ENCODE measurements around the gene LDLR.
"Not testable (repeated sequence)": the region's sequence is repeated elsewhere in the genome, so short reads cannot be mapped to it uniquely, and the experiment has no call there.

Gene LDLR

DNA sequence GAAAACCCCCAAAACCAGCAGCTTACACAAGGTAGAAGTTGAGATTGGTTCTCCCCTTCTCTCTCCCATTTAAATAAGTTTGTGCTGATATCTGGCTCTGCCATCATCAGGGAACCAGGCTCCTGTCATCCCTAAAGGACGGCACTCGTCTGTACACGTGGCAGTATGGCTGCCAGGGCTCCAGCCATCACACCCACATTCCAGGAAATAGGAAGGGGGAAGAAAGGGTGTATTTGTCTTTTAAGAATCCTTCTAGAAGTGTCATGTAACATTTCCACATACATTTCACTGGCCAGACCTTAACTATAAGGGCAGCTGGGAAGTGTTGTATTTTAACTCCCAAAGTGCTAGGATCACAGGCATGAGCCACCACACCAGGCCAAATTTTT, 56.3 kb downstream of the LDLR start:
- no peak for DNase-seq

DNA sequence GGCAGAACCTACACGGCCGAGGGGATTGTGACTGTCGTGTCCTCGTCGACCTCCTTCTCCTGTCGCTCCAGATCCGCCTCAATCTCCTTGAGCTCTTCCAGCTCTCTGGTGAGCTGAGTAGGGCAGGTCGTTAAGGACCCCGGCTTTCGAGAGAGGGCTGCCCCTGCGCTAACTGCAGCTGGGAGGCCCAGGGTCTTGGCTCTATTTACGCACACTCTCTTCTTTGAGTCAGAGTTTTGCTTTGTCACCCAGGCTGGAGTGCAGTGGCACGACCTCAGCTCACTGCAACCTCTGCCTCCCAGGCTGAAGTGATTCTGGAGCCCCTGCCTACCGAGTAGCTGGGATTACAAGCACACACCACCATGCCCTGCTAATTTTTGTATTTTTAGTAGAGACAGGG, 58.7 kb downstream of the LDLR start:
- DNase-seq, result no peak

DNA sequence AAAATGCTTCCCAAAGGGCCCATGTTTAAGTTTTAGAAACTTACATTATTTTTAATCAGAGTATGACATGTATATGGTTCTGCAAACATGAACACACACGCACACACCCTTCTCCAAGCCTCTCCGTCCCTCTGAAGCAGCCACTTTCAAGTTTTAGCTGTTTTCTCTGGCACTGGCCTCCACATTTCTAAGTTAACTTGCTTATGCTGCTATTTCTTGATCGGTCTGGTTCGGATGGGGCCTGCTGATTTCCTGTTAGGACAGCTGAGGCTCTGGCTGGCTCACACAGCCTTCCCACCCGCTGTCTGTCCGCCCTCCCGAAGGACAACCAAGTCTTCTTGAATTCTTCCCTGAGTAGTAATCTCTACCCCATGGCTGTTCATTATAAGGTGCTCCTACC, 61.9 kb downstream of the LDLR start:
- no peak for DNase-seq

DNA sequence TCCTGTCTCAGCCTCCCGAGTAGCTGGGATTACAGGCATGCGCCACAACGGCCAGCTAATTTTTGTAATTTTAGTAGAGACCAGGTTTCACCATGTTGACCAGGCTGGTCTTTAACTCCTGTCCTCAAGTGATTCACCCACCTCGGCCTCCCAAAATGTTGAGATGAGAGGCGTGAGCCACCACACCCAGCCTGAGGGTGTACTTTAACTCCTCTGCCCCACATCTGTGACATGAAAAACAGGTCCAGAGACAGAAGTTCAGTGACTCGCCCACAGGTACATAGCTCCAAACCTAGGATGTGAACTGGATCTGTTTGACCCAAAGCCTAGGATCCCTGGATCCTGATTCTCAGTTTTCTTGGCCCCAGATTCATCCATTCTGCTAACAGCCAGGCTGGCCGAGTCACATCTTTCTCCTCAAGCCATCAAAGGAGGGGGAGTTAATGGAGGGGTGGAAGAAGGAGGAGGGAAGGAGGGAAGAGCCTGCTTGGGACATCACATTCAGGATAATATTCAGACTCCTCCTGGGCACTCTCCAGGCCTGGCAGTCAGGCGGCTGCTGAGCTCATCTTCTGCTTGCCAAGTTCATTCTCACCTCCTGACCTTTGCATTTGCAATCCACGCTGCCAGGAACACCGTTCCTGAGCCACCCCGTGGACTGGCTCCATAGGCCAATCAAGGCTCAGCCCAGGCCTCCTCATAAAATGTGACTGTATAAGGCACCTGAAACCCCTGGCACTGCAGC, 63.2 kb downstream of the LDLR start:
- DNase-seq, result no peak

DNA sequence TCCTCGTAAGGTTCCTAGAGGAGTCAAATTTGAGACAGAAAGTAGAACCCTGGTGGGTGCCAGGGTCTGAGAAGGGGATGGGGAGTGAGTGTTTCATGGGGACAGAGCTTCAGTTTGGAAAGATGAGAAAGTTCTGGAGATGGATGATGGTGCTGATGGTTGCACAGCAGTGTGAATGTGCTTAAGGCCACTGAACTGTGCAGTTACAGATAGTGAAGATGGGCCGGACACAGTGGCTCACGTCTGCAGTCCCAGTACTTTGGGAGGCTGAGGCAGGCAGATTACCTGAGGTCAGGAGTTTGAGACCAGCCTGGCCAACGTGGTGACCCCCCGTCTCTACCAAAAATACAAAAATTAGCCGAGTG, 65.4 kb downstream of the LDLR start:
- no peak for DNase-seq

DNA sequence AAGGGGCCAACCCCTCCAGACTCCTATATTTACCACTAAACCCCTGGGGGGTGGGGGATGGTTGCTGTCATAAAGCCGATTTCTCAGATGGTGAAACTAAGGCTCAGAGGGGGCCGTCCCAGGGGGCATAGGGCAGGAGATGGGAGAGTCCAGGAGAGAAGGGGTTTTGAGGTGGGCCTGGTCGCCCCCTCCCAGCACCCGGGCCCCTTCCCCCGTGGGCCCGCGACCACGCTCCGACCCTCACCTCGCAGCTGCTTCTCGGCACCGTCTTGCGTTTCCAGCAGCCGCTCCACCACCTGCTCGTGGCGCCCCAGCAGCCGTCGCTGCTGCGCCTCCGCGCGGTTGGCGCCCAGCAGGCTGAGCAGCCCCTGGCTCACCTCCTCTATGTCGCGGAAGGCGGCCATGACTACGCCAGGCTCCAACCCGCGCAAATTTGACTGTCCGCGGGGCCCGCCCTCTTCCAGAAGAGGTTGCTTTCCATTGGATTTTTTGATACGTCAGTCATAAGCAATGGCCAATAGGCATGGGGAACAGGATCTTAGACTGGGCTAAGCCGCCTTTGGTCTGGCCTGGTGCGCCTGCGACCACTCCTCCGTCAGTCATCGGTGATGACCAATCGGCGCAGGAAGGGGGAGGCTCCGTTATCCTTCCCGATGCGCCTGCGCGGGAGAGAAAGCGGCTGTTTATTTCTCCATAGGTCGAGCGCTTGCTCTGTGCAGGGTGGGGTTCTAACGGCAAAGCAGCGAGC, 66.3 kb downstream of the LDLR start, which contains the start of gene SPC24:
TSS of gene SPC24 (minus strand) at position 410 of the 748 bp plus-strand sequence. CDS start at position 404, 6 bp downstream.
- peak; percentile 94 for DNase-seq

DNA sequence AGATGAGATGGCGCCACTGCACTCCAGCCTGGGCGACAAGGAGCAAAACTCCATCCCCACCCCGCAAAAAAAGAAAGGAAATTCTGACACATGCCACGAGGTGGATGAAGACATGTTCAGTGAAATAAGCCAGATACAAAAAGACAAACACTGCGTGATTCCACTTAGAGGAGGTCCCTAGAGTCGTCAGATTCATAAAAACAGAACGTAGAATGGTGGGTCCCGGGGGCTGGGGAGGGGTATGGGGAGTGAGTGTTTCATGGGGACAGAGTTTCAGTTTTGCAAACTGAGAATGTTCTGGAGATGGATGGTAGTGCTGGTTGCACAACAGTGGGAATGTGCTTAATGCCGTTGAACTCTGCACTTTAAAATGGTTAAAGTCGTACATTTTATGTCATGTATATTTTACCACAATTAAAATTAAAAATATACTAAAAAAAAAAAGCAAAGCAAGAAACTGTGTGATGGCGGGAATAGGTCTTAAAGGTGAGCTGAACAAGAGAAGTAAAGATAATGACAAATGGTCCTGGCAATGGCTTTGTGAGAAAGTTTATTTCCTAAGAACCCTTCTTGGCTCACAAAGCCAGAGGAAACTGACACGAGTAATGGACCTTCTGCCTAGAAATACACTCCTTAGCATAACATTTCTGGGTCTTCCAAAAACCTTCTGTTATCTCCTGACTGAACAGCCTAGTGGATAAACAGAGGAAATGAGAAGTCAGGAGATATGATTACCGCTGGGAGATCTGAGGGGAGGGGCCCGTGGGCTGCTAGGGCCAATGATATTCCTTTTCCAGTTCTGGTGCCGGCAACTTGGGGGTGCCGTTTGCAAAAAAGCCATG, 70.6 kb downstream of the LDLR start:
- no peak for DNase-seq

DNA sequence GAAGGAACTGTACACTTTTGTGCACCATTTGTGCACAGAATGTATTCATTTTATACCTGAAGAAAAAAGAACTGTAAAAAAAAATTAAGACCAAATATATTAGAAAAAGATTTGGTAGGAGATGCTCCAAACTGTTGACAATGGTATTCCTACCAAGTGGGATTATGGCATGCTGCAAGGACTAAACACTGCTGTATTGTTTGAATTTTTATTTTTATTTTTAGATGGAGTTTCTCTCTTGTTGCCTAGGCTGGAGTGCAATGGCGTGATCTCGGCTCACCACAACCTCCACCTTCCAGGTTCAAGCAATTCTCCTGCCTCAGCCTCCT, 71.1 kb downstream of the LDLR start:
- not testable (repeated sequence) for DNase-seq

DNA sequence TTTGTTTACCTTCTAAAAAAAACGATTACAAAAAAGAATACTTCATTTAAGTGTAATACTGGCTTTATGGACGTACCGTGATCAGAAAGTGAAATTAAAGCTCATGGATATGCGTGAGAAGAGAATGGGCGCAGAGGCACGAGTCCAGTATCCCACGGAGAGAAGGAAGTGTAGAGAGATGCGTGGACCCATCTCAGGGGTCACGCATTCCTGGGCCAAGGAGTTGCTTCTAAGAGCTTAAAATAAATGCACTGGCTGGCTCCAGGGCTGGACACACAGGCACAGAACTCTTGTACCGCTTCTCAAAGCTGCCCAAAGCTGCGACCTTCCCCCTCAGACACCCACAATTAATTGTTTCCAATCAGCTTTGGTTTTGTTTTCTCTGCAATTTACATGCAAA, 75.0 kb downstream of the LDLR start:
- DNase-seq, result no peak

DNA sequence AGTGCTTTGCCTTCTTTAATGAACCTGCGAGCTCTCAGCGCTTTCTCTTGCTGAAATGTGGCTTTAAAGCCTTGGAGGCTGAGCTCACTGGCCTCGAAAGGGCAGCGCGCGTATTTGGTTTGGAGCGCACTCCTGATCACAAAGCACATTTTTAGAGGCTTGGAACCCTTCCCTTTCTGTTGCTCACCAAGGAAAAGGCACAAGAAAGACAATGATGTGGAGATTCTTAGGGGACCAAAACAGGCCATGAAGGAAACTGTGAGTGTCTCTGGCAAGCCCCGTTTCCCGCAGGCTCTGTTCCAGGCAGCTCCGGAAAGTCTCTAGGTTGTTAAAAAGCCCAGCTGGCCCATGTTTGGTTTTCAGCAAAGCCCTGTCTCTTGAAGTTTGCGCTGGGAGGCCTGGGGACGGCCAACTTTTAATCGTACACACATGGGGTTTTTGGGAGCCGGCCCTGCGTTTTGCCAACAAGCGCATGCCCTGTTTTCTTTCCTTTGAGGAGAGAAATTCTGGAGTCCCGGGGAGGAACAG, 75.7 kb downstream of the LDLR start:
- DNase-seq, result no peak

DNA sequence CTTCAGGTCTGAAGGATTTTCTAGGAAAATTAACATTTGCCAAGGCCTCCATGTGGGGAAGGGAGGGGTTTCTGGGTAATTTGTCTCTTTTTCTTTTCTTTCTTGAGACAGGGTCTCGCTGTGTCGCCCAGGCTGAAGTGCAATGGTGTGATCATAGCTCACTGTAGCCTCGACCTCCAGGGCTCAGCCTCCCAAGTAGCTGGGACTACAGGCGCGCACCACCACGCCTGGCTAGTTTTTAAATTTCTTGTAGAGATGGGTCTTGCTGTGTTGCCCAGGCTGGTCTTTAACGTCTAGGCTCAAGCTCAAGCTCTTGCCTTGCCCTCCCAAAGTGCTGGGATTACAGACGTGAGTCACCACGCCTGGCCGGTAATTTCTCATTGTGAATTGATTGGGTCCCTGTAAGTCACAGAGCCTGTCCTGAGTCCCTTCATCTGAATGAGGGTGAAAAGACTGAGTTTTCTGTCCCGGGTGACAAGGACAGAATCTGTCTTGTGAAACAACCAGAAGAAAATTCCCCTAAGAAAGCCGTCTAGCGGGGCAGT, 76.3 kb downstream of the LDLR start:
- DNase-seq, result no peak

DNA sequence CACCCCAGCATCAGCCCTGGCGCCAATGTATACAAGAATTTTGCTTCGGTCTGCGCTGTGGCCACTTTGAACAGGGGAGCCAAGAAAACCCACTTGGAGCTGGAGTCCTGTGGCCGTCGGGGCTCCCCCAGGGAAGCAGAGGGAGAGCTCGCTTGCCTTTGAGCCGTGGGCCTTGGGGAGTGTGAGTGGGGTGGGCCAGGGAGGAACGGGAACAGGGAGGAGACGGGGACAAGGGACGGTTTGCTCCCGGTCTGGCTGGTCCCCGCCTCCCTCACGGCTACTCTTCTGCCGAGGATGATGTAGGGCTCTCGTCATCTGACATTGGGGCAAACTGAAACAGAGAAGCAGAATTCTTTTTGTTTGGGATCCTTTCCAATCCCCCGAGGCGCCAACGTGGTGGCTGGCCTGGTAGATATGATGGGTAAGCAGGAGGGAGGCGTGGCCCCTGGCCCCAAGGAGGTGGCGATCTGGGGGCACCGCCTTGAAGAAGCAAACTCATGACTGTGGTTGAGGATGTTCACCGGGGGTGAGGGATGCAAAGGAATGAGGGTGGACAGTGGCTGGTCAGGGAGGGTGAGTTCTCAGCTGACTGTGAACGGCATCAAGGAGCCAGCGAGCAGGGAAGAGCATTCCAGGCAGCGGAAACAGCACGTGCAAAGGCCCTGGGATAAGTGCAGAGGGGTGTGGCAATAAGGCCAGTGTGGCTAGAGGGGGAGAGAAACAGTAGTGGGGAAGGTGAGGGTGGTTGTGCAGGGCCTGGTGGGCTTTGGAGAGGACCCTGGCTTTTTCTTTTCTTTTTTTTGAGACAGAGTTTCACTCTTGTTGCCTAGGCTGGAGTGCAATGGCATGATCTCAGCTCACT, 77.2 kb downstream of the LDLR start:
- DNase-seq, result peak; percentile 30

DNA sequence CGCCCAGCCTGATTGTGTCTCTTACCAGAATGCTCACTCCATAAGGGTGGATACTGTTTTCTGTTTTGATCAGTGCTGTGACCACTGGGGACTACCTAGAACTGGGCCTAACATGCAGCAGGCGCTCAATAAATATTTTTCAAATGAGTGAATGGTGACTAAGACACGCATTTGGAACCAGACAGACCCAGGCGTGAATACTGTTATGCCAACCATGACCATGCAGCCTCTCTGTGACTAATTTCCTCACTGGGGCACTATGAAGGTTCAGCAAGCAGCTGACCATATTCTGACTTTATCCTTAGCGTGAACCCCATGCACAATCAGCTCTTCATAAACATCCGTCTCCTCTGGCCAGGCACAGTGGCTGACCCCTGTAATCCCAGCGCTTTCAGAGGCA, 79.3 kb downstream of the LDLR start:
- DNase-seq, result peak; percentile 77

DNA sequence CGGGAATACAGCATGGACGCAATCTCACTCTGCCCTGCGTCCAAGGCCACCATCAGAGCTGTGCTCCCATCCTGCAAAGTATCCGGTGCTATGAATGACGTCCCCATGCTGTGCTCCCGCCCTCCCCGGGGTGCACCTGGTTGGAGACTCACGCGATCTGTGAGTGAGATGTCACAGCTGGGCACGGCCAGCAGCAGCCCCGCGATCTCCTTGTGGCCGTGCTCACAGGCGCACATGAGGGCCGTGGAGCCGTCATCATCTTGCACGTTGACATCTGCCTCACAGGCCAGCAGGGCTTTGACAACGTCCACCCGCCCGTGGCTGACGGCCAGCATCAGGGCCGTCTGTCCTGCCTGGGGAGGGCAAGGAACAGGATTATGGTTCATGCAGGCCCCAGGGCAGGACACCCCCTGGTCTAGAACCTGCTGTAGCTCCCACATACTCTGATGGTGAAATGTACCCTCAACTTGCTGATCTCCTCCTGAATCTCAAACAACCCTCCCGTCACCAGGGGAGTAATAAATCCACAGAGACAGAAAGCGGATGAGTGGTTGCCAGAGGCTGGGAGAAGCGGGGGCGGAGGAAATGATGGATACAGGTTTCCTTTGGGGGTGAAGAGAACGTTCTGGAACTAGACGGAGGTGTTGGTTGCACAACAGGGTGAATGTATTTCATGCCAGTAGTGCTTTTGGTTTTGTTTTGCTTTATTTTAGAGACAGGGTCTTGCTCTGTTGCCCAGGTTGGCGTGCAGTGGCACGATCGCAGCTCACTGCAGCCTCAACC, 80.8 kb downstream of the LDLR start:
- DNase-seq, result no peak

DNA sequence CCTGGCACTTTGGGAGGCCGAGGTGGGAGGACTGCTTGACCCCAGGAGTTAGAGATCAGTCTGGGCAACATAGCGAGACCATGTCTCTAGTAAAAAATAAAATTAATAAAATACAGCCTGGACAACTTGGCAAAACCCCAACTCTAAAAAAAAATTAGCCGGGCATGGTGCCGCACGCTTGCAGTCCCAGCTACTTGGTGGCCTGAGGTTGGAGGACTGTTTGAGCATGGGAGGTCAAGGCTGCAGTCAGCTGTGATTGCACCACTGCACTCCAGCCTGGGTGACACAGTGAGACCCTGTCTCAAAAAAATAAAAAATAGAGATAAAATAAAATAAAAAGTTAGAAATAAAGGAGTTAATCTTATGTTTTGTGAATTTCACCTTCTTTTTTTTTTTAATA, 81.9 kb downstream of the LDLR start:
- no peak for DNase-seq

DNA sequence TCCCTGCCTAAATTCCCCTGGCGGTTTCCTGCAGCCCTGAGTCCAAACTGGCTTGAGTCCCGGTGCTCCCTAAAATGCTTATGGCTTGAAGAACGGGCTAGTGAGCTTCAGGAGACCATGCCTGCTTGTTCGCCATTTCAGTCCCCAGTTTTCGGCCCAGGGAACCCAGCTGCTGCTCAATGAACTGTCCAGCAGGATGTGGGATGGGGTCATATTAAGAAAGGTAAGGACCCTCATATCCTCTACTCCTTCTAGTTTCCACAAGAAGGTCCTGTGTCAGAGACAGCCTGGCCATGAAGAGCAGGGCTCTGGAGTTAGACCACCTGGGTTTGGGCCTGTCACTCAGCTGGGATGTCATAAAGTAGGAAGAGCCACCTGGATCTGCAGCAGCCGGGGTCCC, 83.3 kb downstream of the LDLR start:
- no peak for DNase-seq

DNA sequence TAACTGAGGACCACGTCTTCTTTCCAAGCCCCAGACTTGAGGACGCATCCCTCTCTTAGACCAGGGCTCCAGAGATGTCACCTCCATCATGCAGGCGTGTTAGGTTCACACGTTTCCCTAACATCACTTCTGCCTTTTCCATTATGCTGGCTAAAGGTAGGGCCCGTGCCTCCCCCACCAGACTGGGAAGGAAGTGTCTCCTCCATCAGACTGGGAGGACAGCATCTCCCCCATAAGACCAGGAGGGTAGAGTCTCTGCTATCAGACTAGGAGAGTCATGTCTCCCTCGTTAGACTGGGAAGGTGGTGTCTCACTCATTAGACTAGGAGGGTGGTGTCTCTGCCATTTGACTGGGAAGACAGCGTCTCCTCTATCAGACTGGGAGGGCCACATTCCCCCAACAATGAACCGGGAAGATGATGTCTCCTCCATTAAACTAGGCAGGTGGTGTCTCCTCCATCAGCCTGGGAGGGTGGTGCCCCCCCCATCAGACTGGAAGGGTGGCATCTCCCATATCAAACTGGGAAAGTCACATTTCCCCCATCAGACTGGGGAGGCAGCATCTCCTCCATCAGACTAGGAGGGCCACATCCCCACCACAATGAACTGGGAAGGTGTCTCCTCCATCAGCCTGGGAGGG, 84.4 kb downstream of the LDLR start:
- DNase-seq, result no peak

DNA sequence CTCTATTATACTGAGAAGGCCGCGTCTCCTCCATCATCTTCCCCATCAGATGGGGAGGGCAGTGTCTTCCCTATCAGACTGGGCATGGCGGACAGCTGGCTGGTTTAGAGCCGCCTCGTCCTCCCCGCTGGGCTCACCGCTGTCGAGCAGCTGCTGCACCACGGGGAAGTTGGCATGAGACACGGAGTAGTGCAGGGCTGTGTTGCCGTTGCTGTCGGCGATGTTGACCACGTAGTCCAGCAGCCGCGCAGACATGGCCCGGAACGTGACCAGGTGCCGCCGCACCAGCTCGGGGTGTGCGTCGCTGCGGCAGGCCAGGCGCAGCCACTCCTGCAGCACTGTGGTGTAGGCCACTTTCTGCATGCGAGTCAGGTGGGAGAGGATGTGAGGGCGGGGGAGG, 85.1 kb downstream of the LDLR start:
- no peak for DNase-seq

DNA sequence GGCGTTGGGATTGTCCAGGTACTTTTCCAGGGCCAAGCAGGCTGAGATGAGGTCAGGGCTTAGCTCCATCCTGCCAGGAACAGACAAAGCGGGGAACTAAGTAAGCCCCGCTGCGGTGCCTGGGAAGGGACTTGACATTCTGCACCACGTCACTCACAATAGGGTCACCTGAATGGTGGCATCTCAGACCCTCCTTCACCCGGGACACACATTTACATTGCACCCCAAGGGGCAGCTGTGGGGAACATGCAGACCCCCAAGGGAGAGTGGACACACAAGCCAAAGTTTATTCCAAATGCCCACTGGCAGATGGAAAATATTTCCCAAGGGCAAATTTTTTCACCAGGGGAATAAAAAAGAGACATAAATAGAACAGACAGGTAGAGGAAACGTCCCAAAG, 86.7 kb downstream of the LDLR start:
- no peak for DNase-seq

DNA sequence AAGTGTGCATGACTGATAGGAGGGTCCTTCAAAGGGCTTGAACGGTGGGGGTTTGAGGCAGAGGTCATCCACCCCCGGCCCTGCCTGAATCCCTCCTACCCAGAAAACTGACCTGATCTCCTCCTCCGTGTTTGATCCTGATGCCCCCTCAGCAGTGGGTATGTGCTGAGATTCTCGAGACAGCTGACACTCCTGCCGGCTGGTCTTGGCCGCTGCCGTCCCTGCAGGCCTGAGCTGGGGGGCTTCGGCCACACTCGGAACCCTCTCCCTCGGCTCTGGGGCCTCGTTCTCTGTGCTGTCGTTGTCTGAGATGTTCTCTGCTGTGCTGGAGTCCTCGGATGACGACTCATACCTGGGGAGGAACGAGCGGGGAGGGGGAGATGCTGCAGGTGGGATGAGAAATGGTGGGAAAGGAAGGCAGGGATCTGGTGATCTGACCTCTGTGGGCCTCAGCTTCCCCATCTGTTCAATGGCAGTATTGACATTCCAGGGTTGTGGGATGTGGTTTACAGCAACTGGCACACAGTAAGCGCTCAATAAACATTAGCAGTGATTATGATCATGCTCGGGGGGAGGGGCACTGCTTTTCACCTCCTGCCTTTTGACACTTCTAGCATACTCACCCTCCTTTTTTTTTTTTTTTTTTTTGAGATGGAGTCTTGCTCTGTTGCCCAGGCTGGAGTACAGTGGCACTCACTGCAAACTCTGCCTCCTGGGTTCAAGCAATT, 87.4 kb downstream of the LDLR start:
- DNase-seq, result no peak
